K562 (cell line): ENCODE measurements around the gene CAPRIN1. TPM values are rescaled to one million over a fixed set of nuclear protein-coding genes. Genes with fewer than 3 reads are reported as not detected.

Source experiments
- ATAC-seq: fragments of 200-7000 bp; cut with Tn5 transposase; 3 replicates; pipeline ENCODE4 v1.9.1; 2020; ENCODE audit warnings: moderate library complexity
- BruUV-seq: library from RNA; stranded (reverse); fragments of 400-500 nt; replicated peaks from 2 replicates; lab custom pipeline; 2021; lab: Mats Ljungman, UMichigan
- CTCF ChIA-PET: fragments of 300-600 bp; formaldehyde crosslinking; extraction: SDS; loops from one replicate; lab custom pipeline; 2021; ENCODE audit warnings: low intra/inter-chr PET ratio; lab: Yijun Ruan, JAX
- POLR2A ChIA-PET: fragments of 300-600, 350-650 bp; sonication (Branson Sonifier 250); formaldehyde crosslinking; extraction: SDS; loops from one replicate; lab custom pipeline; 2021; ENCODE audit warnings: antibody characterized with exemption, inconsistent platforms; lab: Yijun Ruan, JAX
- DNase-seq, 4 experiments: peaks; one replicate each; pipeline versions ENCODE4 v3.0.0 to v3.0.0-alpha.2; 2011 to 2018; ENCODE audit warnings: low spot score in 3 of 4, mixed read lengths in 3 of 4; ENCODE audit errors: extremely low read depth in 1 of 4
- FAIRE-seq: peaks from 2 replicates; lab custom pipeline; 2011; peaks lifted over from hg19 to GRCh38; lab: Jason Lieb, UNC
- H2AFZ ChIP-seq: 2 replicates; pipeline ENCODE4 v1.6.0; 2011; ENCODE audit warnings: low read depth, low read length, control low read depth, inconsistent platforms
- H3K27ac ChIP-seq: fragments of 200-600 bp; 3 replicates; pipeline ENCODE4 v1.8.0; 2011; ENCODE audit warnings: low read depth, mild to moderate bottlenecking, control low read depth, inconsistent platforms, low read length, moderate library complexity, mixed read lengths; ENCODE audit errors: extremely low read depth
- H3K27me3 ChIP-seq, 2 experiments: fragments of 300-600 bp in 1 of 2; 2 replicates in 1 of 2; 3 replicates in 1 of 2; pipeline versions ENCODE4 v1.6.0 to v1.8.0; 2011; ENCODE audit warnings: inconsistent platforms in 2 of 2, low read length in 2 of 2, mild to moderate bottlenecking in 1 of 2, mixed read lengths in 1 of 2, moderate library complexity in 1 of 2; ENCODE audit not compliant: control insufficient read depth in 2 of 2, insufficient read depth in 2 of 2
- H3K36me3 ChIP-seq: fragments of 300-600 bp; 3 replicates; pipeline ENCODE4 v1.8.0; 2011; ENCODE audit warnings: mild to moderate bottlenecking, low read length, inconsistent platforms; ENCODE audit not compliant: control insufficient read depth, insufficient read depth
- H3K4me1 ChIP-seq, 2 experiments: fragments of 200-600 bp in 1 of 2; replicated peaks in 1 of 2; 2 replicates in 1 of 2; 3 replicates in 1 of 2; pipeline versions ENCODE4 v1.5.1 to v1.8.0; 2011; ENCODE audit warnings: inconsistent platforms in 2 of 2, low read length in 2 of 2, mild to moderate bottlenecking in 1 of 2, mixed read lengths in 1 of 2, moderate library complexity in 1 of 2; ENCODE audit not compliant: control insufficient read depth in 2 of 2, insufficient read depth in 2 of 2
- H3K4me2 ChIP-seq: 2 replicates; pipeline ENCODE4 v1.6.1; 2011; ENCODE audit warnings: low read length, control low read depth, inconsistent platforms, mixed read lengths; ENCODE audit not compliant: insufficient read depth
- H3K4me3 ChIP-seq: fragments of 200-600 bp; sonication (generic), shearing (Covaris generic); 2 replicates; pipeline ENCODE4 v1.5.1; 2016; ENCODE audit warnings: control low read depth, inconsistent platforms
- H3K79me2 ChIP-seq: fragments of 200-600 bp; 3 replicates; pipeline ENCODE4 v1.8.0; 2011; ENCODE audit warnings: low read length, inconsistent platforms; ENCODE audit not compliant: control insufficient read depth, insufficient read depth
- H3K9ac ChIP-seq, 2 experiments: 2 replicates each; pipeline versions ENCODE4 v1.6.0 to v1.6.1; 2011; ENCODE audit warnings: low read depth in 2 of 2, low read length in 2 of 2, control low read depth in 1 of 2, inconsistent platforms in 1 of 2, mild to moderate bottlenecking in 1 of 2, mixed read lengths in 1 of 2; ENCODE audit not compliant: insufficient read depth in 1 of 2
- H3K9me1 ChIP-seq: one replicate; pipeline ENCODE4 v1.6.0; 2011; ENCODE audit warnings: inconsistent platforms, mild to moderate bottlenecking, low read length, moderate library complexity; ENCODE audit not compliant: control insufficient read depth, insufficient read depth
- H3K9me3 ChIP-seq: replicated peaks from 2 replicates; pipeline ENCODE4 v1.5.1; 2011; ENCODE audit warnings: low read depth, low read length, inconsistent platforms; ENCODE audit not compliant: control insufficient read depth, insufficient read depth
- H4K20me1 ChIP-seq: replicated peaks from 2 replicates; pipeline ENCODE4 v1.6.1; 2011; ENCODE audit warnings: low read length, inconsistent platforms, mixed read lengths; ENCODE audit not compliant: control insufficient read depth, insufficient read depth
- CBX5 ChIP-seq: IDR thresholded peaks from 2 replicates; pipeline ENCODE4 v1.6.1; 2014; ENCODE audit warnings: low read depth, borderline replicate concordance
- CEBPG ChIP-seq, 3 experiments: fragments of 200-800 bp in 1 of 3; sonication (Bioruptor generic) in 1 of 3; sonication (generic) in 1 of 3; formaldehyde crosslinking in 1 of 3; IDR thresholded peaks in 2 of 3; conservative IDR thresholded peaks in 1 of 3; 2 replicates each; pipeline versions ENCODE4 v1.6.1 to v1.8.0; 2016 to 2022; ENCODE audit warnings: missing compliant biosample characterization in 2 of 3, missing genetic modification characterization in 2 of 3, mild to moderate bottlenecking in 1 of 3, missing genetic modification reagents in 1 of 3
- ESRRA ChIP-seq: fragments of 450-650 bp; IDR thresholded peaks from 2 replicates; pipeline ENCODE4 v1.6.1; 2014; ENCODE audit warnings: low read depth, mild to moderate bottlenecking, moderate library complexity, borderline replicate concordance
- HSF4 ChIP-seq: fragments of 250-450 bp; sonication (Bioruptor Pico); IDR thresholded peaks from 2 replicates; pipeline ENCODE4 v2.1.2; 2022; ENCODE audit warnings: mild to moderate bottlenecking, moderate library complexity, borderline replicate concordance
- IFI16 ChIP-seq: fragments of 250-450 bp; sonication (Bioruptor Pico); IDR thresholded peaks from 2 replicates; pipeline ENCODE4 v2.1.2; 2022; ENCODE audit warnings: mild to moderate bottlenecking, inconsistent platforms
- ZNF12 ChIP-seq: sonication (generic); formaldehyde crosslinking; IDR thresholded peaks from 2 replicates; pipeline ENCODE4 v1.4.0; 2020; ENCODE audit warnings: mild to moderate bottlenecking, missing genetic modification reagents
- ZNF668 ChIP-seq: fragments of 250-450 bp; sonication (Bioruptor Pico); IDR thresholded peaks from 2 replicates; pipeline ENCODE4 v1.8.0; 2022; ENCODE audit warnings: mild to moderate bottlenecking, inconsistent platforms
- ZNF707 ChIP-seq: fragments of 250-450 bp; sonication (Bioruptor Pico); conservative IDR thresholded peaks from 2 replicates; pipeline ENCODE4 v1.8.0; 2022; ENCODE audit warnings: inconsistent platforms, mild to moderate bottlenecking, moderate library complexity
- WGBS: fragments of 100-300 bp; shearing (Covaris generic); methylation state at CpG from one replicate; pipeline ENCODE4 v1.1.6; 2016; ENCODE audit warnings: low coverage, mixed read lengths; ENCODE audit not compliant: insufficient coverage; ENCODE audit errors: missing lambda C conversion rate; 5-methylcytosine and 5-hydroxymethylcytosine counted together
- in situ Hi-C: fragments of 300-500 bp; cut with MboI; formaldehyde crosslinking; loops from 4 replicates; pipeline ENCODE4 v1.15.0; 2018; ENCODE audit warnings: inconsistent platforms, mixed read lengths
- intact Hi-C: fragments of 100-400 bp; cut with micrococcal nuclease; formaldehyde crosslinking; loops from 2 replicates; pipeline ENCODE4 v1.14.2; 2022
- polyA plus RNA-seq, 8 experiments: library from polyadenylated mRNA; depleted of rRNA in 4 of 8; stranded (reverse) in 5 of 8; unstranded in 3 of 8; fragments of >200 nt; fragmentation: Nextera tagmentation in 2 of 8; fragmentation: Illumina TruSeq in 1 of 8; extraction: Ambion mirVana in 2 of 8; extraction: Trizol in 1 of 8; gene quantifications; 2 replicates each; pipeline versions ENCODE4 v1.2.1 to v1.2.3, GENCODE V29; 2011 to 2014; ENCODE audit warnings: inconsistent platforms in 1 of 8, missing spikeins in 1 of 8
- total RNA-seq, 7 experiments: library from RNA; depleted of rRNA in 6 of 7; stranded (reverse); fragments of >200 nt in 6 of 7; fragmentation: Illumina TruSeq in 2 of 7; extraction: Trizol in 2 of 7; gene quantifications; 2 replicates each; pipeline versions ENCODE4 v1.2.1 to v1.2.3, GENCODE V29; 2011 to 2021; ENCODE audit warnings: low replicate concordance in 1 of 7

Gene CAPRIN1
- total and polyA plus RNA-seq, 9 of the 15 experiments (the other 6 are each of a cell fraction or from before 2014, with no cell fraction given), result 49.6 to 271 (median 244) TPM

DNA sequence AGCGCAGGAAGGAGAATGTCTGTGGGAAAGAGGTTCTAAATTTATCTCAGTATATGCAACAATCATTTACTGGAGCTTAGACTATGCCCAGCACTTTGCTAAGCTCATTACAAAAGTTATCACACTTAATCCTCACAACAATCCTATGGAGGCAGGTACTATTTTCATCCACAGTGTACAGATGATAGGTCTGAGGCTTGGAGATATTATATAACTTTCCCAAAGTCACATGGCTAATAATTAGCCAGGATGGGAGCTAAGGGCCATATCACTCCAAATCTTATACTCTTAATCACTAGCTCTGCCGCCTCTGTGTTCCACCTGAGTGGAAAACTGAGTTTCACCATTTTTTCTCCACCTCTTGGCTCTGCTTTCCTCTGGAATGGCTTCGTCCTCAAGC, 47.3 kb upstream of the CAPRIN1 start (continued):
- TF ChIP-seq ESRRA (no peak), CBX5 (no peak), HSF4 (CRISPR knock-in tag) (no peak)

DNA sequence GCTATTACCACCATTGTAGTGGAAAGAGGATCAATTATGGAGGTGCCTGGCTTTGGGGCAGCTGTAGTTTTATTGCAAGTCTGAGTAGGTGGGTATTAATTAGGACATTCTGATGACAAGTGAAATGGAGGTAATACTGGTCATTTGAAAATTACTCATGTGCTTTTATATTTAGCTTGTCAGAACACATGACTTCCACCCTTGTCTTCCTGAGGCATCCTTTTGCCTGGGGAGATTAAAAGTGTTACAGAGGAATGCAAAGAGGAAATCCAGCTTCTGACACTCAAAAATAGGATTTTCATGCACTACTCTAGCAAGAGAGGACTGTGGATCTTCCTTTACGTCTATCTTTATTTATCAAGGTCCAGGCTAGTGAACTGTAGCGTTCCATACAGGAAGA, 44.7 kb upstream of the CAPRIN1 start:
- Histone ChIP-seq H3K9me3 (no peaks in the 10 kb centered on the region), H3K4me3 (no peak overlapping the region), H3K4me2 (no peak overlapping the region), H2AFZ (peak overlapping the region; percentile 71), H3K79me2 (no peaks in the 10 kb centered on the region), H3K4me1 (peaks cover 0 to 4% of the 10 kb centered on the region in 2 experiments; a peak in 2 of 5 replicates), H3K27ac (no peak overlapping the region), H3K9ac (no peak overlapping the region), H3K9me1 (no peaks in the 10 kb centered on the region), H4K20me1 (no peaks in the 10 kb centered on the region; the same call in 1 of the 2 replicates), H3K27me3 (peaks cover 0 to 5% of the 10 kb centered on the region in 2 experiments; a peak in 1 of 5 replicates), H3K36me3 (no peaks in the 10 kb centered on the region)
- TF ChIP-seq CEBPG (CRISPR knock-in tag; IDR thresholded peaks at IDR 0.05), result no peak
- TF ChIP-seq CEBPG (tag; conservative IDR thresholded peaks at IDR 0.05 in 1 of 2, IDR thresholded peaks at IDR 0.05 in 1 of 2), result no peak
- TF ChIP-seq ZNF12 (CRISPR knock-in tag), result no peak
- no peak for TF ChIP-seq ZNF707 (CRISPR knock-in tag)
- no peak for TF ChIP-seq IFI16 (CRISPR knock-in tag)
- TF ChIP-seq ZNF668, result no peak
- CTCF ChIA-PET, result interaction anchor here (0.6 to 0.7 kb wide), 2 partner anchors 19 to 150 kb away, joined by 3 read pairs; no protein-coding TSS in a partner anchor
- DNase-seq (no peak), FAIRE-seq (no peak), ATAC-seq (no peak)
- intact Hi-C loops, result no loop called here
- in situ Hi-C loops, result no loop called here
- 10% methylated on average over 2 of the region's 2 CpGs for WGBS
- no TSS peak for BruUV-seq
- POLR2A ChIA-PET, result interaction anchor here (0.8 to 3.8 kb wide), 4 partner anchors 9 to 38 kb away, joined by 3 to 12 read pairs (median 4); no protein-coding TSS in a partner anchor
